GM18867 (cell line): ENCODE results near the gene TMC1.
"Not testable (repeated sequence)": the region's sequence is repeated elsewhere in the genome, so short reads cannot be mapped to it uniquely, and the experiment has no call there.

ENCODE experiments used
- ATAC-seq: cut with Tn5 transposase; IDR thresholded peaks from one replicate; pipeline ENCODE4 v1.9.1; 2021; ENCODE audit warnings: mild to moderate bottlenecking, moderate library complexity; ENCODE audit not compliant: unreplicated experiment

Gene TMC1

GRCh38 chr9:72809586-72809985 is 288.2 kb downstream of the TMC1 start:
- ATAC-seq: no peak

- no peak for ATAC-seq
Observed at GRCh38 chr9:72812559-72813111, 291.2 kb downstream of the TMC1 start.

GRCh38 chr9:72813544-72813943 is 292.1 kb downstream of the TMC1 start:
- ATAC-seq: no peak

GRCh38 chr9:72814083-72814597 is 292.7 kb downstream of the TMC1 start:
- ATAC-seq: no peak

GRCh38 chr9:72816666-72817065 is 295.3 kb downstream of the TMC1 start:
- ATAC-seq: no peak

GRCh38 chr9:72817413-72817812 is 296.0 kb downstream of the TMC1 start:
- no peak for ATAC-seq

GRCh38 chr9:72818385-72818784 is 297.0 kb downstream of the TMC1 start:
- no peak for ATAC-seq

- no peak for ATAC-seq
Observed at GRCh38 chr9:72823971-72824370, 302.6 kb downstream of the TMC1 start.

- no peak for ATAC-seq
Observed at GRCh38 chr9:72826996-72827949, 305.9 kb downstream of the TMC1 start.

- no peak for ATAC-seq
Observed at GRCh38 chr9:72827950-72828731, 306.7 kb downstream of the TMC1 start.

- ATAC-seq: no peak
Observed at GRCh38 chr9:72834994-72835393, 313.6 kb downstream of the TMC1 start.

- ATAC-seq: no peak
Observed at GRCh38 chr9:72836790-72837189, 315.4 kb downstream of the TMC1 start.

- ATAC-seq: no peak
Observed at GRCh38 chr9:72839085-72839484, 317.7 kb downstream of the TMC1 start.

GRCh38 chr9:72843520-72844439 is 322.4 kb downstream of the TMC1 start:
- no peak for ATAC-seq

GRCh38 chr9:72844440-72844768 is 323.0 kb downstream of the TMC1 start:
- ATAC-seq: no peak

- not testable (repeated sequence) for ATAC-seq
Observed at GRCh38 chr9:72845052-72845451, 323.6 kb downstream of the TMC1 start.

GRCh38 chr9:72850209-72850608 is 328.8 kb downstream of the TMC1 start:
- ATAC-seq: not testable (repeated sequence)

- no peak for ATAC-seq
Observed at GRCh38 chr9:72855321-72855720, 333.9 kb downstream of the TMC1 start.

GRCh38 chr9:72855890-72856523 is 334.6 kb downstream of the TMC1 start:
- ATAC-seq: no peak
